Stimulated activated CD8-positive, alpha-beta memory T cell treated with anti-CD3 and anti-CD28 coated beads, Interleukin-4, amount 100 ng/mL, for 4 hours (primary cell): Measurements from ENCODE around the gene TUBA3E.
"Not testable (repeated sequence)": the region's sequence is repeated elsewhere in the genome, so short reads cannot be mapped to it uniquely, and the experiment has no call there.

ENCODE experiments used
- DNase-seq, 2 donors: peaks; one replicate each; pipeline ENCODE4 v3.0.0-alpha.2; 2020; ENCODE audit warnings: low read depth in 2 of 2, low spot score in 1 of 2

The TUBA3E gene

DNA sequence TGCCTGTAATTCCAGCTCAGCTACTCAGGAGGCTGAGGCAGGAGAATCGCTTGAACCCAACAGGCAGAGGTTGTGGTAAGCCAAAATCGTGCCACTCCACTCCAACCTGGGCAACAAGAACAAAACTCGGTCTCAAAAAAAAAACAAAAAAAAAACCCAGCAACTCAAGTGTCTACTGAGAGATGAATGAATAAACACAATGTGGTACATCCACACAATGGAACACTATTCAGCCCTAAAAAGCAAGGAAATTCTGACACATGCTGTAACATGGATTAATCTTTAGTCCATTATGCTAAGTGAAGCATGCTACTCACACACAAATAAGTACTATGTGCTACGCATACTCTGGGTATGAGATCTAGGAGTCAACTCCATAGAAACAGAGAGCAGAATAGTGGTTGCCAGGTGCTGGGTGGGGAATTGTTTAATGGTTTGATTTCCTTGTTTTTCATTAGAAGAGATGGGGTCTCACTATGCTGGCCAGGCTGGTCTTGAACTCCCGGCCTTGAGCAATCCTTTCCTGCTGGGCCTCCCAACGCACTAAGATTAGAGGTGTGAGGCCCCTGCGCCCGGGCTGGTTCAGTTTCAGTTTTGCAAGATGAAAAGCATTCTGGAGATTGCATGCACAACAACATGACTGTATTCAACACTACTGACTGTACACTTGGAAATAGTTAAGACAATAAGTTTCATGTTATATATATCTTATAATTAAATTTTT is 32.8 kb downstream of the TUBA3E start:
- no peak for DNase-seq

DNA sequence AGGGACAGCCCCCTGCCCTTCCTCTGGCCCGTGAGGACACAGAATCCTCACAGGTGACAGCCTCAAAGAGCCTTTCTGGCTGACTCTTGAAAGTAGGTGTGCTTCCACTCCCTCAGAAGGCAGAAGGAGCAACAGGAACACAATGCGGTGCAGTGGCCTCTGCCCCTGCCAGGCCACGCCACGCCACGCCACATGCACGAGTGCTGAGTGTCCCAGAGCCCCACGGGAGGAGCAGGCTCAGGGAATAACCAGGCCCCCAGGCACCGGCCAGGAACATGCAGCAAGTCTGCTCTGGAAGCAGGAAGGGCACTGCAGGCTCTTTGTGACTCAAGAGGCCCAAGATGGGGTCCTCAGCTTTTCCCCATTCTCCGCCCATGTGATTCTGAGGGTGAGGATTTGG is 35.3 kb downstream of the TUBA3E start:
- no peak for DNase-seq

DNA sequence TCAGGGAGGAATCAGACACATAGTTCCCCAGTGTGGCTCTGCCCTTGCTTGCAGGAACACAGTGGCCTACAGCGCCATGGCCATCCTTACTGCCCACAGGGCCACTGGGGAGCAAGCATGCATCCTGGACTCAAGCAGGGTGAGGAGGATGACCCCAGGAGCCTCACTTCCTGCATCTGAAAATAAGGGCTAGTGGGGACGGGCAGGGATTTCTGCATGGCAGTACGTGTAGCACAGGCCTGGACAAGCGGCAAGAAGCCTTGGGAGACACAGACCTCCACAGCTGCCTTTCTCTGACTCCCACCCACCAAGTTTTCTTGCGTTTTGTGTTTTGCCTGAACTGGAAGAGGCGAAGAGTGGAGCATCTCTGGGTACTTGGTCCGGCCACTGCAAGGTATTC is 35.8 kb downstream of the TUBA3E start:
- not testable (repeated sequence) for DNase-seq

DNA sequence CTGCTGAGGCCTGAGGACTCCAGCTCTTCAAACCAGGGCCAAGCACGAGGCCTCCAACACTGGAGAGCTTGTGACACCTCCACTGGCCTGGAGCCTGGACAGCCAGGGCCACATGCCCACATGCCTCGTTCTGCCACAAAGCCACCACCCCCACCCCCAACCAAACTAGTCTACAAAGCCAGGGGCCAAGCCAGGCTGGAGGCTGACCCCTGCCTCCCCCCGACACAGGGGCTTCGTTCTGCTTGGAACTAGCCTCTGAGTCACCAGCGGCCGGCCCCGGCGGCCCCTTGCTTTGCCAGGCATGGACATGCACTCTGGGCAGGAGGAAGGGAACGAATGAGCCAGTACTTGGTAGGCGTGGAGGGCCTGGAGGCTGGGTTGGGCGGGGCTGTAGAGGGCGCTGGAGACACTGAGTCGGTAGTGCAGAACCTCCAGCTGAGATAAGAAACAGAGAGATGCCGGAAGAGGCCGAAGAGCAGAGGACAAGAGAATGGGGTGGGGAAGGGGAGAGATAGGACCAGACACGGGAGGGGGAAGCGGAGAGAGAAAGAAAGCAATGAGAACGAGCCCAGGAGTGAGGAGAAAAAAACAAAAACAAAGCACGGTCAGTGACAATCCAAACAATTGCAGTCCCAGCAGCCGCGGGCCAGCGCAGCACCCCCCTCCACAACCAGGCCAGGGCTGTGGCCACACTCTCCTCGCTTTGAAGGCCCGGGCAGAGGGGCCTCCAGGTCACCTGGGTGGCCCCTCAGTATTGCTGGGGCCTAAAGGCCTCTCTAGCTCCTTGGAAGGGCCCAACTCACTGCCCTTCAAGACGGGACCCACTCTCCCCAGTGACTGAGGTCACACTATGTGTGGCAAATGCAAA is 37.2 kb downstream of the TUBA3E start:
- not testable (repeated sequence) for DNase-seq

DNA sequence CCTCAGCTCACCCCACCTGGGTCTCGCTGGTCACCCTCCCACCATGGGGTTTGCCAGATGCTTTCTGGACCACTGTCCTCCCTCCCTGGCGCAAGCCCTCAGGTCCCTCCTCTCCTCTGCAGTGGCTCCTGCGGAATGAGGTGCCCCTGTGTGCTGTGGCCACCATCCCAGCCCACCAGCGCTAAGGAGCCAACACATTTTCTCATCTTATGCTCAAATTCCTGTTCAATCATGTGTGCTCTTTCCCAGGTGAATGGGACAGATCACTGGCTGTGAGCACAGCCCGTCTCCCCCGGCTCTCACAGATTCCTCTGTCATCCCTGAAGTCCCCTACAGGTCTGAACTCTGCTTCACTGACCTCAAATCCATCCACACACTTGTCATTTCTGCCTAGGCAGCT is 38.1 kb downstream of the TUBA3E start:
- no peak for DNase-seq

DNA sequence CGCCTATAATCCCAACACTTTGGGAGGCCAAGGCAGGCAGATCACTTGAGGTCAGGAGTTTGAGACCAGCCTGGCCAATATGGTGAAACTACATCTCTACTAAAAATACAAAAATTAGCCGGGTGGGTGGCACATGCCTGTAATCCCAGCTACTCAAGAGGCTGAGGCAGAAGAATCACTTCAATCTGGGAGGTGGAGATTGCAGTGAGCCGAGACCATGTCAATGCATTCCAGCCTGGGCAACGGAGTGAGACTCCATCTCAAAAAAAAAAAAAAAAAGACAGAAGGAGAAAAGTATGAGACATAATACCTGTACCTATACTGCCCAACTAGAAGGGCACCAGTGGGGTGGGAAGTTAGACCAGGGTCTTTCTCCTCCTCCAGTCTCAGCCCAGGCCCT is 38.9 kb downstream of the TUBA3E start:
- DNase-seq: not testable (repeated sequence)

DNA sequence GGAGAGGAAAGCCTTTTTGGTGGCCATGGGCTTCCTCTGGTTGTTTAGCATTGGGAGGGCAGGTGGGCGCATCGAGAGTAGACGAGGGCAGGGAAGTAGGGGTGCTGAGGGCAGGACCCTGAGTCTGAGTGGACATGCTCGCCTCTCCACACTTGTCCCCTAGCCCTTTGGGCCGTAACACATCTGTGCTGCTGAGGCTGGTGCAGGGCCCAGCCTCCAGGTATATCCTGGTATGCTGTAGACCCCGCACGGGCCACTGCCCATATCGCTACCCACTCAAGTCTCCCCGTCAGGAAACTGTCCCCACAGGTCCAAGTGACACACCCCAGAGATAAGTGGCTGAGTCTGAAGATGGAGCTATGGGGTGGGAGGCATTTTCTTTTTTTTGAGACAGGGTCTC is 39.6 kb downstream of the TUBA3E start:
- DNase-seq: no peak

DNA sequence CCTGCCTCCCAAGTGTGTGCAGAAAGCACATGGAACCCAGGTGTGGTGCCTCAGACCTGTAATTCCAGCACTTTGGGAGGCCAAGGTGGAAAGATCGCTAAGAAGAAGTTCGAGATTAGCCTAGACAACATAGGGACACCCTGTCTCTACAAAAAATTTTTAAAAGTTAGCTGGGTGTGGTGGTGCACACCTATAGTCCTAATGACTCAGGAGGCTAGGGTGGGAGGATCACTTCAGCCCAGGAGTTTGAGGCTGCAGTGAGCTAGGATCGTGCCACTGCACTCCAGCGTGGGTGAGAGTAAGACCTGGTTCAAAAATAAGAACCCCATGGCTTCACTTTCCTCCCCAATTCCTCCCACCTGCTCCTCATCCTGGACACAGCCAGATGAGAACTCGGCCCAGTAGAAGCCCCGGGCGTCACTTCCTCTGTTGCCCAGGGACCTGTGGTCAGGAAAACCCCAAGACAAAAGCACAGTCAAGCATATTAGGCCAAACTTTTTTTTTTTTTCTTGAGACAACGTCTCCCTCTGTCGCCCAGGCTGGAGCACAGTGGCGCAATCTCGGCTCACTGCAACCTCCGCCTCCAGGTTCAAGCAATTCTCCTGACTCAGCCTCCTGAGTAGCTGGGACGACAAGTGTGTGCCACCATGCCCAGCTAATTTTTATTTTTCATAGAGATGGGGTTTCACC is 40.3 kb downstream of the TUBA3E start:
- DNase-seq: not testable (repeated sequence)

DNA sequence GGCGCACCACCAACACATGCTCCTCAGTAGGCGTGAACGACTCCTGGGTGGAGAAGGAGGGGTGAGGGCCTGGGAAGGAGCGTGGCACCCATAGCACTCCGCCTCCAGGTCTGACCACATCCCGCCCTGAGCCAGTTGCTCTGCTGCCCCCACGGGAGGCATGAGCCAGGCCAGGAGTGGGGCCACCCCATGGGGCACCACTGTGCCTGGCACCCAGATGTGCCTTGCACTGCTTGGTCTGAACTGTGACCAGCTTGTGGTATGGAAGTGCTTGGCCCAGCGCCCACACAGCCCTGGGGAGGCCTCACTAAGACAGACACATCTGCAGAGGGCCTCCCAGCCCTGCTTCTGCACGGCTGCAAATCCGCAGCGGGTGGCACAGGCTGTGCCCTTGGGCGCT is 40.9 kb downstream of the TUBA3E start:
- not testable (repeated sequence) for DNase-seq

DNA sequence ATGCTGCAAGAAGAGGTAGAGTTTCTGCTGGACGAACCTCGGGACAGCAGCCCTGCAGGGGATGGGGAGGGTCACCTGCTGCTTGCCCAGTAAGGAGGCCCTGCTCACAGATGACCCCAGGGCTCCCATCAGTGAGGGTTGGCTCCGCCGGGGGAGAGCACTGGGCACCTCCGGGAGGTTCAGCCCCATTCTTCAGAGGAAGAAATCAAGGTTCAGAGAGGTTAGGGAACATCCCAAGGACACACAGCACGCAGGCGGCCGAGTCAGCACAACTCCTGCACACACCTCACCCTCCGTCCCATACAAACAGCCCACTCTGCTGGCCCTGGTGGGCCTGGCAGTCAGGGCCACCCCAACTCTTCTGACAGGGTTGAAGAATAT is 41.6 kb downstream of the TUBA3E start:
- DNase-seq: no peak

DNA sequence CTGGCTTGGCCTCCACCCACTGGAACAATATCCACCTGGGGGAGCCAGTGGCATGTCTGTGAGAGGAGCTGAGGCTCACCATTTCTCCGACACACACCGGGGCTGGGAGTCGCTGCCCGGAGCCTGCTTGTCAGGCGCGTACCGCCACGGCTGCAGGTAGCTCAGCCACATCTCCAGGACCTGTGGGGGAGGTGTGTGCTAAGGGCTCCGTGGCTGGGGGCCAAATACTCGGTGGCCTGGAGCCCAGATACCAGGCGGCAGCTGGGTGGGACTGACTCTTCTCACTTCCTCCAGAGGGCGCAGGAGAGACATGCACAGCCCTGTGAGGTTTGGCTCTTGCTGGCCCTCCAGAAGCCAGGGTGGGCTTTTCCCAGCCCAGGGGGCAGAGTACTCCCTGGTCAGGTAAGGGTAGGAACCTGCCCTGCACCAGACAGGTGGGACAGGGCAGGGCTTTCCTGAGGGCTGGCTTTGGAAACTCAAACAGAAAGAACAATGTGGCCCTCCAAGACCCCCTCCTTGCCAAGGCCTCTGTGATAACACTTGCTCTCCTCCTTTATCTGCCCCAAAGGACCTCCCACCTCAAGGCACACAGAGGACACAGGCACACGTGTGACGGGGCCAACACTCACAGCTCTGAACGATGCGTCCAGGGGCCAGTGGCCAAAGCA is 42.1 kb downstream of the TUBA3E start:
- not testable (repeated sequence) for DNase-seq

DNA sequence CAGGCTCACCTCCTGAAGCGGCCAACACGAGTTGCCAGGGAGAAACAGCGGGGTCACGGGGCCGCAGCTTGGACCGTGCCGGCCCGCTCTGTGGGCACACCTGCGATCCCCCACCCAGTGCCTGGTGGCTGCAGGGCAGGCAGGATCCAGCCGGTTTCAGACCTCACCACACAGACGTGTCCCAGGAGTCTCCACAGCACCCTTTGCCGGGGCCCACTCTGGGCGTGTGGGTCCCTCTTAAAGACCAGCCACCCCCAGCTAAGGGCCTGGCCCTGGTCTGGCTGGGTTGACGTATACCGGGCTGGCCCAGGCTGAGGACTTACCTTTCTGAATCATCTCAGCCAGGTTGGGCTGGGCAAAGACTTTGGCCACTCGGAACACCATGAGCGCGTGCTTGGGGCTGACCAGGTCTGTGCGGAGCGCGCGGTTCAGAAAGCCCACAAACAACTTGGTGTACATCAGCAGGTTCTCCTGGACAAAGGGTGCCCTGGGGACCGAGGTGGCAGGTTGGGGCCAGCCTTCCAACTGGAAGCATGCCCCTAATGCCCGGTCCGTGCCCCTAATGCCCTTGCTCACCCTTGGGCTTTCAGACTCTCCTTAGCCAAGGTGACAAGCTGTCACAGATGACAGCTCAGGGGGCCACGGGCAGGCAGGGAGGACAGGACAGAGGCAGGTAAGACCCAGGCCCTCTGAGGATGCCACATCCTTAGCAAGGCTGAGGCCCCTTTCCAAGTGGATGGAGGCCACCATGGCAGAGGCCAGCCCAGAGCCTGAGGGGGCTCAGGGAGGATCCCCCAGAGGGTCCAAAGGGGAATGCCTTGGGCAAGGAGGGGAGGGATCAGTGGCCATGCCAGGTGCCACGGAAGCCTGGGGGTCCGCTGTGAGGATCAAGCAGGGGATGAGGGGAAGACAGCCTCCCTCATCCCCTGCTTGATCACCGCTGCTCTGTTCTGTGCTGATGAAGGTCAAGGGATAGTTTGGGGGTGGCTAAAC is 43.2 kb downstream of the TUBA3E start:
- DNase-seq: no peak

DNA sequence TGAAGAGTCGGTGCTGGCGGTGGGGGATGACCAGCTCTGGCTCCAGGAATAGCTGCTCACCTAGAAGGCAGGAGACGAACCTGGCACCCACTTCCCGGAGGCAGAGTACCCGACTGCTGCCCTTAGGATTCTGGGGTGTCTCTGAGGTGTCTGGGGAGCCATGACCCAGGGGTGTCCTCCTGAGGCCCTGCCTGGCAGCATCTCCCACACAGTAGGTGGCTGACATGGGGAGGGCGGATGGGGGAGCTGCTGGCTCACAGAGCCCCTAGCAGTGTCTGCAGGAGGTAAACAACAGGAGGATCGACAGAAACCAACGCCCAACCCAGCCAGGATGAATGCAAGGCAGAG is 43.8 kb downstream of the TUBA3E start:
- DNase-seq: not testable (repeated sequence)

DNA sequence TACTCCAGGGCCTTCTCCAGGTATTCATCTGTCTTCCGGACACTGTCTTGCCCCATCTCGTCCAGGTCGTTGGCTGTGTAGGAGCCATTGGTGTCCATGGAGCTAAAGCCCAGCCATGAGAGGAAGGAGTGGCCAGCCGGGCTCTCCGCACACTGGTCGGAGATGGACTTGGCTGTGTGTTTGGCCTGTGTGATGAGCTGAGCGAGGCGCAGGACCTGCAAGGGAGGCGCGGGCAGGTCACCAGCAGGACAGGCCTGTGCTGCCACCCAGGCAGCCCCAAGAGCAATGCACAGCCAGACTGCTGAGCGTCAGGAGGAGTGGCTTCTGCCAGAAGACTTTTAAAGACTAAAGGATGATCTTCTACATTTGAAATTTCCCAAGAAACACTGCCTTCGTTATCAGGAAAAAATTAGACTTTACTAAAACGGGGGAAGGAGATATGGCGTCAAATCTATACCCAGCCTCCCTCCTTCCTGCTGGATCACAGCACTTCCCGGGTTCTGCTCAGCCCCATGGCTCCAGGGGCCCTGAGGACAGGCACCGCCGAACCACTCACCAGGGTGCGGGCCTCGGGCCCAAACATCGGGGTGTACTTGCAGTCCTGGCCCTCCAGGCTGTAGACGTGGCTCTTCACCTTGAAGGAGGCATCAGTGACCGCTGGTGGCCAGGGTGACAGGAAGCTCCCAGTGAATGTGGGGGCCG is 44.4 kb downstream of the TUBA3E start:
- not testable (repeated sequence) for DNase-seq

DNA sequence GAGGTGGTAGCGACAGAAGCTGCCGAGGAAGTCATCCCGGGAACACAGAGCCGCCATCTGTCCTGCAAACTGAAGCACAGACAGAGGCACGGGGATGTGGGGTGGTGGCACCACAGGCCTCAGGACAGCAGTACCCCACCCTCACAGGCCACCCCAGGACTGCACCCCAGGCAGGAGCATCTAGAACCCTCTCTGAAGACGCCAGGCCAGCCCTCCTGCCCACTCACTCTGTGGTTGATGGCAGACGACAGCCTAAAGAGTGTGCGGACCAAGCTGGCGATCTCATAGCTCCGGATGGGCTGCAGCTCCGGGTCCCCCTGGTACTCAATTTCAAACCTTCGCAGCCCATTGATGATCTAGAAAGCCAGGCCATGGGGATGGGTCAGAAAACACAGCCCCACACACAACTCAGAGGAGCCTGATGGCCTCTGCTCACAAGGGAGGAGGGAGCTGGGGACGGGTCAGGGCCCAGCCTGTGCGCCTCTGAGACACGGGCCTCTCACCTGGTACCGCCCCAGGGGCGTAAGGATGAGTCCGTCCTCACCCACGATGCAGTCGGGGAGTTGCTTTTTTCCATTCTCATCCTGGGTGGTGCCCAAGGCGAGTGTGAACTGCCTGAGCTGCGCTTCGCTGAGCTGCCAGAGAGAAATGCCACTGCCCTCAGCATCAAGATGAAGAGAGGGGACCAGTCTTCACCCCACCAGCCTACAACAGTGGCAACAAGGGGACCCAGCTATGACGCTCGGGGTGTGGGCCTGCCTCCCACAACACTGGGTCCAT is 45.2 kb downstream of the TUBA3E start:
- DNase-seq: no peak

DNA sequence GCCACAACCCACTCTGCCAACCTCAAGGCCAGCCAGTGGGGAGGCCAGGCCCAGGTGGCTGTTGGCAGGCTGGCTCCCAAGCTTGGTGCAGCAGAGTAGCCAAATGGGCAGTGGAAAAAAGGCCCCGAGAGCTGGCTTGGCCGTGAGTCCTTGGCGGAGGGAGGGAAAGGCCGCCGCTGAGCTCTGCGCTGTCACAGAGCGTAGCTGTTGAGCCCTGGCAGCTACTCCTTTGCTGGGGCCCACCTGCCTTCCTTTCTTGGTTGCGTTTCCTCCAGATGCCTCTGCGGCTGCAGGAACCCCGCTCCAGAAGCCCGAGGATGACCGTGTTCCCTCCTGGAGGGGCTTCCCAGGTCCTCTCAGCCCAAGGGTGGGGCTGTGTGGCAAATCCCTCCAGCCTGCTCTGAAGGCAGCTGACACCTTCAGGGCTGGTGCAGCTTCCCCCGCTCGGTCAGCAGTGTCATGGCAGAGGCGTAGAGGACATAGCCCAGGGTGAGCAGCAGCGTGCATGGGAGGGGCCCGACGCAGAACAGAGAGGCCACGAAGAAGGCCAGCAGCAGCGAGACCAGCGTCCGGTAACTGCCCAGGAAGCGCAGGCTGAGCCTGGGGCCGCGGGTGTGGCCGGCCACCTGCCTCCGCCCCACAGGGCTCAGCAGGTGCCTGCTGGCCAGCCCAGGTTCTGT is 46.0 kb downstream of the TUBA3E start:
- DNase-seq: not testable (repeated sequence)

DNA sequence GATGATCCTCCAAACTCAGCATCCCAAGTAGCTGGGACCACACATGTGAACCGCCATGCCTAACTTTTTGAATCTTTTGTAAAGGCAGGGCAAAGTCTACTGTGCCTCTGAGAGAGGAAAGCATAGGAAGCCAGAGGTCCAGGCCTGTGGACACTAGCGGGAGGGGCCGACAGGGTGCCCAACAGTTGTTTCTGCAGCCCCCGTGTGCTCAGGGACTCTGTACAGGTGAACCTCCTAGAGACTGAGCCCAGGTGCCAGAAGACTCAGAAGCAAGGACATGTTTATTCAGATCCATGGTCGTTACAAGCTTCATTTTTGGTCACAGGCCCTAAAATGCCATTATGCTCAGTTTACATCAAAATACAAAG is 47.1 kb downstream of the TUBA3E start:
- DNase-seq: not testable (repeated sequence)
